NCI-H2171 treated with DMSO at 0.1 percent for 48 hours (cell line): ENCODE measurements around the gene MPIG6B.
A peak's percentile ranks its signal among the peaks of the same experiment; 100 is the strongest.

Experiments used
- DNase-seq: peaks from one replicate; lab custom pipeline; 2025; lab: John Stamatoyannopoulos, UW

Gene MPIG6B

GRCh38 chr6:31737991-31738979 lies 15.1 kb downstream of the MPIG6B start:
- DNase-seq = no peak

DNA sequence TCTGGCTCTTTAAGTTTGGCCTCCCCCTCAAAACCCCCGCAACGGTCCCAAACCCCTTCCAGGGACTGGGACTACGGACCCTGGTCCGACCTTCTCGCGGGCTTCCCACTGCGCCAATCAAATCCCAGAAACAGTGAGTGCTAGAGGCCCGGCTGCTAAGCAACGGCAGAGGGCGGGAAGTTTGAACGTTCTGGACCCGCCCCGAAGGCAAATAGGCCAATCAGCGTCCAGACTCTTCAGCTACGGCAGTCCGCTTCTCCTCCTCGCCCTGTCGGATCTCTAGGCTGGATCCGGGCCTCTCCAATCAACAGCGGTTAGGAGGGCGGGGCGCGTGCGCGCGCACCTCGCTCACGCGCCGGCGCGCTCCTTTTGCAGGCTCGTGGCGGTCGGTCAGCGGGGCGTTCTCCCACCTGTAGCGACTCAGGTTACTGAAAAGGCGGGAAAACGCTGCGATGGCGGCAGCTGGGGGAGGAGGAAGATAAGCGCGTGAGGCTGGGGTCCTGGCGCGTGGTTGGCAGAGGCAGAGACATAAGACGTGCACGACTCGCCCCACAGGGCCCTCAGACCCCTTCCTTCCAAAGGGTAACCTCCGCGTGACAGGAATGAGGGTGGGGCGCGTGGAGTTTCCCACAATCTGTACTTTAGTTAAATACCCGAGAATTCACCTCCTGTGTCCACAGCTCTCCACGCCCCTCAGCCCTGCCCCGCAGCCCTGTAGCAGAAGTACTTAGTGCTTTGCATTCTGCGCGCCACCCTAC lies 16.6 kb downstream of the MPIG6B start, which contains the start of gene MSH5:
Gene MSH5, plus strand, starts transcription at position 367 of the 758 bp plus-strand sequence. CDS start 462 bp downstream, outside the sequence.
- DNase-seq = peak; percentile 100

GRCh38 chr6:31740397-31741223 lies 17.4 kb downstream of the MPIG6B start:
- no peak for DNase-seq

GRCh38 chr6:31741815-31742214 lies 18.6 kb downstream of the MPIG6B start:
- no peak for DNase-seq

DNA sequence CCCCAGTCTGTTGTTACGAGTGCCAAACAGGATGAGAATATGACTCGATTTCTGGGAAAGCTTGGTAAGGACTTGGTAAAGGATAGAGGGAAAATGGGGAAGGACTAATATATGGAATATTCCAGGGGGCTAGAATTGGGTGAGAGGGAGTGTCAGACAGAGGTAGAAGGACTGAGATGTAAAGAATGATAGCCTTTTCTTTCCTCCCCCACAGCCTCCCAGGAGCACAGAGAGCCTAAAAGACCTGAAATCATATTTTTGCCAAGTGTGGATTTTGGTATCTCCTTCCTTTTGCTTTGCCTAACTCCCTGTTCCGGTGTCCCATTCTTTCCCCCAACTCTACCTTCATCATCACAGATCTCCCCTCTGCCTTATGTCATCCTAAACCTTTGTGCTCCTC lies 19.7 kb downstream of the MPIG6B start:
- DNase-seq = no peak

- no peak for DNase-seq
Observed at GRCh38 chr6:31744422-31744821, 21.2 kb downstream of the MPIG6B start.

- no peak for DNase-seq
Observed at GRCh38 chr6:31749301-31750036, 26.3 kb downstream of the MPIG6B start.

DNA sequence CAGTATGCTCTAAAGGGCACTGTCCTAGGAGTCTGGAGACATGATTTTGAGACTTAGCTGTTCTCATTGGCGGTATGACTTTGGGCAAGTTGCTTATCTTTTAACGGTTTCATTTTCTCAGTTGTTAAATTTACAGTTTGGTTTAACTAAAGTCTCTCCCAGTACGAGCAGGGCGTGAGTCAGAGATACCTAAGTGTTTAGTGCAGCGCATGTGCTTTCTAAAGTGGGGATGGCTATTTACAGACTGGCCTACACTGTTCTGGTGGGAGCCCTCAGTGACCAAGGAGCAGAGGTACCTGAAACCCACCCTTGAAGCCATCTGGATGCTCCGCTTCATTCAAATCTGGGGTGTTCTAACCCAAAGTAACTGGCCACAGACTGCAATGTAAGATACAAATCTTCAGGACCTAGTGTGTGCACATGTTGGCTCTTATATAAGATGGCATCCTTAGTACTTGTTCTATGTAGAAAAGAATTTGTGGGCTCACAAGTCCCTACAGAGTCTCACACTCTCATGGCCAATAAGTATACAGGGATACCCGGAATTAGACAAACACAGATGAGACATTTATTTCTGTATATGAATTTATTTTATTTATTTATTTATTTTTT lies 27.3 kb downstream of the MPIG6B start:
- DNase-seq = no peak

DNA sequence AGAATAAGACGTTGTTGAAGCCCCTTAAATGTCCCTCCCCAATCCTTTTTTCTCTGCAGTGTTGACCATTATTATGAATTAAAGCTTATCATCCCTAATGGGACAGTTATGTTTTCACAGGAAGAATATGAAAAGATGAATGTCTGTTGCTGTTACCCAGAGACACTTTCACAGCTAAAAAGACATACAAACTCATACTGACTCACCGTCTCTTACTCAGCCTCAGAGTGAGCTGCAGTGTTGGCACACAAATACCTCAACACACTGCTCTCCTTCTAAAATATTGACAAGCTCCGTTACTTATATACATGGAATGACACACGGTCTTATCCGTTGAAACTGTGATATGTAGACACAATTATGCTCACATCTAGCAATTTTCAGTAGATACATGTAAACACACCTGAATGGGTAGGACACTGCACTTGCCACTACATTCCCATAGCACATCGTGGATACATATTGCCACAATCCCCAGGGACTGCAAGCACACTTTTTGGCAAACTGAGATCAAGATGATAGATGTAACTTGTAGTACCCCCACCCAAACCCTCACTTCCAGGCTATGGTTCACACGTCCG lies 29.7 kb downstream of the MPIG6B start:
- DNase-seq = no peak

DNA sequence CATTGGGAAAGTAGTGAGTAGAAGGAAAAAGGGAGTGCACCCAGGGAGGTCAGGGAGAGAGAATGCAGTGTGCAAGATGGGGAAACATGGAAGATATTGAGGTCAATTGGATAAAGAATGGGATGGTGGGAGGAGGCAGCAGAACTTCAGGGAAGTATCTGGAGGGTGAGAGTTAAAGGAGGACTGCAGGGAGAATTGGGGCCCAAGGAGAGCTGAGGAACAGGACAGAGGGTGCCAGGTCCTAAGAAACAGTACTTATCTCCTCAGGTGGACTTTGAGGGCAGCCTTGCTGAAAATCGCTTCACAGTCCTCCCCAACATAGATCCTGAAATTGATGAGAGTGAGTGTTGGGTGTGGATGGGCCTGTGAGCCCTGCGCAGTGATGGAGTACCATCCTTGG lies 35.1 kb downstream of the MPIG6B start:
- no peak for DNase-seq

- DNase-seq = no peak
Observed at GRCh38 chr6:31760790-31761189, 37.6 kb downstream of the MPIG6B start.

- no peak for DNase-seq
Observed at GRCh38 chr6:31761343-31761742, 38.2 kb downstream of the MPIG6B start.

DNA sequence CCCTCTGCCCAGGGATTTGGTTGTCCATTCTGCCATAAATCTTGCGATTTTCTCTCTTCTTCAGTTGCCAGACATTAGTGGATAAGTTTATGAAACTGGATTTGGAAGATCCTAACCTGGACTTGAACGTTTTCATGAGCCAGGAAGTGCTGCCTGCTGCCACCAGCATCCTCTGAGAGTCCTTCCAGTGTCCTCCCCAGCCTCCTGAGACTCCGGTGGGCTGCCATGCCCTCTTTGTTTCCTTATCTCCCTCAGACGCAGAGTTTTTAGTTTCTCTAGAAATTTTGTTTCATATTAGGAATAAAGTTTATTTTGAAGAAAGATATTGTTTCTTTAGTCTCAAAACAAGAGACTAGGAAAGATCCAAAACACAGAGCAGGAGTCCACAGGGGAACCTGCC lies 39.2 kb downstream of the MPIG6B start, which contains the start of gene SAPCD1:
Gene SAPCD1, plus strand, starts transcription at position 301 of the 400 bp plus-strand sequence. CDS start 399 bp downstream, outside the sequence.
- DNase-seq = no peak

GRCh38 chr6:31762878-31763618 lies 39.9 kb downstream of the MPIG6B start:
- DNase-seq = no peak

- DNase-seq = no peak
Observed at GRCh38 chr6:31763619-31763940, 40.4 kb downstream of the MPIG6B start.

- no peak for DNase-seq
Observed at GRCh38 chr6:31764198-31764597, 41.0 kb downstream of the MPIG6B start.

DNA sequence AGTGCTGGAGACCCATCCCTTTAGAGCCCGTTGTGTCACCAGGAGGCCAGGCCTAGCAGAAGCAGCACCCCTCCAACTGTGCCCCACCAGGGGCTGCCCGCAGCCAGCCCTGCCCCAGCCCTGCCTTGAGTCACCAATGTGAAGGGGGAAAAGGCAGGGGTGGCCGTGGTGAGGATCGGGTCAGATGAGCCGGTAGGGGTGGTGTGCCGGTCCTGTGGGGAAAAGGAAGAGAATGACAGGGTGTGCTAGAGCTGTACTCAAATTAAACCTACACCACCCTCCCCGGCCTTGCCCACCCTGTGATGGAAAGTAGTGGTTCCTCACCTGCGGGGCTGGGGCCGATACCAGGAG lies 42.4 kb downstream of the MPIG6B start:
- no peak for DNase-seq

DNA sequence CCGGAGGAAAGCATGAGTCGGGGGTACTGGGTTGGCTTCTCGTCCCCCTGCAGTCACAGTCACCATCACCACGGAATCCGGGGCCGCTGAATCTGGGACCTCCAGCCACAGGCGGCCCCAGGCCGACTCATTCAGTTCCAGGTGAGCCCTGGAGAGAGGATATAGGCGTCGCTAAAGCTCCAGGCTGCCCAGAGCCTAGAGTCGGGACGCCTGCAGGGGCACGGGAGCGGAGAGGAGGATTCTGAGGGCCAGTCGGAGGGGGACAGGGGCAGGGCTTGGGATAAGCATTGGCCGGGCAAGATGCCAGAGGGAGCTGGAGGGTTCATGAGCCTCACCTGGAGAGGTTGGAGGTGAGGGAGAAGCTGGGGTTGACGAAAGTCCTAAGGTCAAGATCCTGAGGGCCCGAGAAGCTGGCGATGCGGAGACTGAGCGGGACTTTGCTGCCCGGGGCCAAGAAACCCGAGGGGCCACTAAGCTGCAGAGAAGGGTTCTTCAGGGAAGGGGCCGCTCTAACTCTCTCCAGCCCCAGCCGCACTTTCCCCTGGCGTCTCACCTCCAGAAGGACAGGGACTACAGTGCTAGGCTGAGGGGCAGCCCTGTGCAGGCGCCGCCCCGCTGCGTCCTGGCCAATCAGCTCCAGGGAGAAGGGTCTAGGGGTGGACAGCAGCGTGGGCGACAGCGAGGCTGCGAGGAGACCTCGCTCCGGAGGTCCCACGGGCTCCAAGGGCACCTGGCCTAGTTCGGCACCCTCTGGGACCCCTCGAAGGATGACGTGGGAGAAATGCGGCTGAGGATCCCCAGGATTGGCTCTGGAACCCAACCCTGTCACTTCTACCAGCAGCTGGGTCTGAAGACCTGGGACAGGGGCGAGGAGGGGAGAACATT lies 43.0 kb downstream of the MPIG6B start:
- no peak for DNase-seq
